NOMO-1 treated with dmso at 0.1 percent for 144 hours (cell line): Measurements from ENCODE around the gene STK4.

Experiments
- DNase-seq: peaks from one replicate; lab custom pipeline; 2025; ENCODE audit not compliant: unreplicated experiment; lab: John Stamatoyannopoulos, UW

STK4 gene

DNA sequence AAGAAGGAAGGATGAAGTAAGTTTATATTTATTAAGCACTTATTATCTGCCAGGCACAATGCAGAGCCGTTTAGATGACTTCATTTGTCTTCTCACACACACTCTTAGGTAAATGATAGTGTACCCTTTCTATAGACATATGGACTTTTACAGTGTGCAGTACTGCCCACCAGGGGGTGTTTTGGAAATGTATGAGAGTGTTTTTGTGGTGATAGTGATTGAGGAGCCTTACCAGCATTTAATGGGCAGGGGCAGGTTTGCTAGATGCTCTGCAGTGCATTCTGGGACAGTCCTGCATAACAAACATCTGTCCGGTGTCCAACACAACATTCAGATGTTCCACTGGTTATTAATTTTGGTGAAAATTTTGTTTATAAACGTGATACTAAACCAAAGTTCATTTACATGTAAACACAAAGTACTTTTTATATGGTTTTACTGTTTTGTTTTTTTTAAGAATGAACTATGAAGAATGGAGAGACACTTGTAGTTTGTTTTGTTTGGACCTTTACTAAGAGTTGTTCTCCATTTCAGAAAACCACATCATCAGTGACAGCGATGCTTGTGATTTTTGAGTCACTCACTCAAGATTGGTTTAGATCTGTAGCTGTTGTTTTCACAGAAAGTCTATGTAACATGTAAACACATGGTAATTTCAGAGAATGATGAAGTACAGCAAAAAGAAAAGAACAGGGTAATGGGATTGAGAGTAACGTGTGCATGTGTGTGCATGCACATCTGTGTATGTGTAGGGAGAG, 114.7 kb downstream of the STK4 start:
- no peak for DNase-seq

DNA sequence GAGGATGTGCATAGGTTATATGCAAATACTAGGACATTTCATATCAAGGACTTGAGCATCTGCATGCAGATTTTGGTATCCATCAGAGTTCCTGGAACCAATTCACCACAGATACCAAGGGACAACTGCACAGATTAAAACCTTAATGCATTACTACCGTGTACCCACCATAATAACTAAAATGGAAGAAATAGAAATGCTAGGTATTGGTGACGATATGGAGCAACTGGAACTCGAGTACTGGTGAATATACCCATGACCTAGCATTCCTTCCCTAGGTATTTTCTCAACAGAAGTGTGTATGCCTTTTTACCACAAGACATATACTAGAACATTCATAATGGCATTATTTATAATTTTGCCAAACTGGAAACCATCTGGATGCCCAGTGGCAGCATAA, 116.2 kb downstream of the STK4 start:
- DNase-seq = no peak

DNA sequence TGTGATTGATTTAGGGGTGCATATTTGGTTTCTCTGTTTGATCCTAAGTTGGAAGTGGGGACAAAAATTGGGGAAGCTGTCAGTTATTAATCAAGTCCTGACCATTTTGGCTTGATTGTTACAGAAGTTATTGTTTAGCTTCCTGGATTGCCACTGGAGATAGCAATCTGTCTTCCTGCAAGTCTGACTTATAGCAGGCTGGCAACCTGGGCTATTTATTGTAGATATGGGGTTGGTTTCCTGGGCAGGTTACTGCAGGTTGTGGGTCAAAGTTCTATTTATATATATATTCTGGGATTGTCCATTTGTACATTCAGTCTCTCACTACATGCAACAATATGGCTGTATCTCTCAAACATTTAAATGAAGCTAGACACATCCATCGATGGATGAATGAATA, 116.8 kb downstream of the STK4 start:
- DNase-seq = no peak

DNA sequence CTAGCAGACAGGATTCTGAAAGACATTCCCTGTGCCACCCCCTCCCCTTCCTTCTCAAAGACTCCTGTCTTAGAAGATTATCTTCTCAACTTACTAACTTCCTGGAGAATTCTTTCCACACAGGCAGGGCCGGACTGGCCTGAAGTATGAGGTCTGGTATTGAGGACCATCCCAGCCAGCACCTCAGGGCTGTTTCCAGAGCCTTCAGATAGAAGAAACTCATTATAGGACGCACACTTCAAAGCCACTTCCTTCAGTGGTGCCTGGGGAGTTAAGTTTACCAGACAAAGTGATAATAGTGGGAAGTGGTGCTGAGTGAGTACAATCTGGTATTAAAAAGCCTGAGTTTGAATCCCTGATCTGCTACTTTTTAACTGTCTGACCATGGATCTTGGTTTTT, 119.0 kb downstream of the STK4 start:
- DNase-seq = no peak

DNA sequence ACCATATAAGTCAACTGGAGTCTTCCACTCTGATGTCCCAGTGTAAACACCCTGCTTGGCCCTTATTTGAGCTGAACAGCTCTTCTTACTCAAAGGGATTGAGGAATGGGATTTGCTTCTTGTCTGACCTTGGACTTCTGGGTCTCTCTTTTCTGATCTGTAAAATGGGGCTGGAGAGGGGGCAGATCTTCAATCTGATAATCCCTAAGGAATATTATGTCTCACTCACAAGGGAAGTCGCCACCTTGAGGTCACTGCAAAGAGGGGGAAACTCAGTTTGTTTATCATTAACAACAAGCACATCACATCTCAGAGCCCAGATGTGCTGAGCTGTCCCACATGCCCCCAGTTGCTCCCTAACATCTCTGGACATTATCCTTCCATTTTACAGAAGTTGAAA, 119.6 kb downstream of the STK4 start:
- DNase-seq = no peak

DNA sequence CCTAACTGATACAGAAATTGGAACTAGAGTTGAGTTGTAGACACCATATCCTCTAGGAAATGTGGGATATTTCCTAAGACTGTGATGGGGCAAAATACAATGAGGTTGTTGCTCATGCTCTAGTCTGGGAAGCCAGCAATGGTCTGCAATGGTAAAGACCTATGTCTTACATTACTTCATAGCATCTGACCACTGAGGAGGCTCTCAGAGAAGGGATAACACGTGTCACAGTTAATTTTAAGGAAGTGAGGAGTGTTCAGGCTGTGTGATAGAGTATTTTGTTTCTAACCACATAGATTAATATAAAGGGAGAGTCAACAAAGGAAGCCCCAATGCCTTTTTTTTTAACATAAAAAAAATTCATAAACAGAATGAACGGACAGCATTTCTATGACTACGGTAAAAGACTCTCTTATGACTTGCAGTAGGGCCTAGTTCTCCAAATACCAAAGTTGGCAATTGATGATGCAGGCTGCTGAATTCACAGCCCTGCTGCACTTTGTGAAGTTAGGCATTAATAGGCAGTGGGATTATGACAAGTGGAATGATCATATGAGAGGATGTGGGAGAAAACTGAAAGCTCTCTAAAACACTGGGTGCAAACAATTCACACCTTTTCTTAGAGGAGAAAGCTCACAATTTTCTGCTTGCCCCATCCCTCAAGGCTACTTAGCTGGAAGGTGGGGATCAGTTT, 120.9 kb downstream of the STK4 start:
- peak; percentile 35 for DNase-seq

DNA sequence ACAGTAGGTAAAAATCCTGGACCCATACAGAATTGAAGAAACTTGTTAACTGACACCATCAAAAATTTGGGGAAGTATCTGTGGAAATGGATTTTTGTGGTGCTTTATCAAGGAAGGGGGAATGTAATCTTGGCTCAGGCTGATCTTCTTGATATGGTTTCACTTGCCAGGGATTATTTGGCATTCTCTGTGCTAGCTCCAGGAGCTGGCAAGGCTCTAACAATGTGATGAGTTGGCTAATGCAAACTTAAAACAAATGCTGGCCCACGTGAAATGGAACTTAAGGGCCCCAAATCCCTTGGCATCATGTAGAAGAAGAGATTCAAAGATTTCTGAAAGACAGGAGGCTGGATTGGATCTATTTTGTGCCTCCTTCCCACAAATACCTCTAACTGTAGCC, 121.5 kb downstream of the STK4 start:
- DNase-seq = no peak

DNA sequence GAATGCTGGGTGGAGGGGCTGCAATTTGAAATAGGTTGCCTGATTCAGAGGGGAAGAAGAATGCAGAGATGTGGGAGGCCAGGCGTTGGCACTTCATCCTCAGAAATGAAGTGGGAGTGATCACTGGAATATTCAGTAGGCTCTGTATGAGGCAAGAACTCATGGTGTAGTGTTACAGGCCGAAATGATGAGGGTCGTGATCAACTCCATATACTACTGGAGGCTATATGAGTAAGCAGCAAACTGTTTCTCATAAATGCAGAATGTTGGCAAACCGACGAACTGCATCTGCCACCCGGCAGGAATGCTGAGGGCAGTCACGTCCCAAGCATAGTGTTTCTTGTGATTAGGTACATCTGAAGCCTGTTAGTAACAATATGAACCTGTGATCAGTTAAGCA, 121.9 kb downstream of the STK4 start:
- no peak for DNase-seq

DNA sequence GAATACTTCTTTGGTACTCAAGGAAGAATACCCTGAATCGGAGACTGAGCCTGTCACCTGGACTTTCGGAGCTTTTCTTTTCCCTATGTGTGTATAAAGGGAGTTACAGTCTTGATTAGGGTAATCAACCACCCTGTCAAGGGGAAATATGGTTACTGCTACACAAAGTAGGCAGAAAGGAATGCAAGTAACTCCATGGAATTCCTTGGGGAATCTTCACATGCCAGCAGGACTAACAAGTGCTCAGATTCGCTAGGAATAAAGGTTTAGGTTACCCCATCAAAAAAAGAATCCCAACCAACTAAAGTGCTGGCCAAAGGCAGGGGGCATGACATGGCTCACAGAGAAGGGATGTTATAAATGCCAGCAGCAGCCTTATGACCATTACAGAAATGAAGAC, 124.2 kb downstream of the STK4 start:
- no peak for DNase-seq

DNA sequence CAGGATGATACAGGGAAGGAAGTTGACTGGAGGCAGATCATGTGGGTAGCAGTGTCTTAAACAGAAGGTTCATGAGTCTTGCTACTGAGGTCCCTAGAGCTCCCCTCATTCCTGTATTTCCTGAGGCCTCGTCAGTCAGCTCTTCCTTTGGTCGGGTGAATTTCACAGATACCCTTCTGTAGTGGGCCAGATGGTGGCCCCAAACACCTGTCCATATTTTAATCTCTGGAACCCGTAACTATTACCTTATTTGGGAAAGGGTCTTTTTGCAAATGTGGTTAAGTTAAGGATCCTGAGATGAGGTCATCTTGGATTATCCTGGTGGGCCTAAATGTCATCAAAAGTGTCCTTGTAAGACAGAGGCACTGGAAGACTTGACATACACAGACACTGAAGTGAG, 125.1 kb downstream of the STK4 start:
- no peak for DNase-seq

DNA sequence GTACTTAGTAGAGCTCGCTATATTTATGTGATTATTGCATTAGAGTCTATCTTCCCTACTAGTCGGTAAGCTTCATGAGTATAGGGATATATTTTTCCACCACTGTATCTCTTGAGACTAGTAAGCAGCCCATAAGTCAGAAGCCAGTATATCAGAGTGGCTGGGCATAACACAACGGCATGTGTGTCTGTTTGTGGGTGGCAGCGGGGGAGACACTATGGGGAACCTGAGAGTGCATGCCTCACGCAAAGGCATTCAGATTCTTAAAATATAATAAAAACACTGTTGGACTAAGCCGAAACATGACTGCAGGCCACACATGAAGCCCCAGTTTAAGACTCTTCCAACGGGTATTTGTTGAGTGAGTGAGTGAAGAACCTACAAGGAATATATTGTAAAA, 126.6 kb downstream of the STK4 start:
- no peak for DNase-seq

DNA sequence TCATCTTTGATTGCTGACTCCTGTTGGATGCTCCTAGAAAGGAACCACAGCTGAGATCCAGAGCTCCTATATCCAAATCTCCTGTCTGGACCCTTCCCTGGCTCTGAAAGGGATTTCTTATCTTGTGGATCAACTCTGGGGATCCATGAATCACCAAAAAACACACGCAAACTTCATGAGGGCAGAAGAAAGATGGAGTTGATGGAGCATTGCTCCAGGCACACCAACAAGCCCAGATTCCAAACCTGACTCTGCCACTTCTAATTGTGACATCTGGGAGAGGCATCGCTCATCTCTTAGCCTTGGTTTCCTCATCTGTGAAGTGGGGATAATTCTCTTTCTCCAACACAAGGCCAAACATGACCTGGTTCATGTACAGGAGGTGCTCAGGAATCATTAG, 127.9 kb downstream of the STK4 start:
- DNase-seq = no peak

DNA sequence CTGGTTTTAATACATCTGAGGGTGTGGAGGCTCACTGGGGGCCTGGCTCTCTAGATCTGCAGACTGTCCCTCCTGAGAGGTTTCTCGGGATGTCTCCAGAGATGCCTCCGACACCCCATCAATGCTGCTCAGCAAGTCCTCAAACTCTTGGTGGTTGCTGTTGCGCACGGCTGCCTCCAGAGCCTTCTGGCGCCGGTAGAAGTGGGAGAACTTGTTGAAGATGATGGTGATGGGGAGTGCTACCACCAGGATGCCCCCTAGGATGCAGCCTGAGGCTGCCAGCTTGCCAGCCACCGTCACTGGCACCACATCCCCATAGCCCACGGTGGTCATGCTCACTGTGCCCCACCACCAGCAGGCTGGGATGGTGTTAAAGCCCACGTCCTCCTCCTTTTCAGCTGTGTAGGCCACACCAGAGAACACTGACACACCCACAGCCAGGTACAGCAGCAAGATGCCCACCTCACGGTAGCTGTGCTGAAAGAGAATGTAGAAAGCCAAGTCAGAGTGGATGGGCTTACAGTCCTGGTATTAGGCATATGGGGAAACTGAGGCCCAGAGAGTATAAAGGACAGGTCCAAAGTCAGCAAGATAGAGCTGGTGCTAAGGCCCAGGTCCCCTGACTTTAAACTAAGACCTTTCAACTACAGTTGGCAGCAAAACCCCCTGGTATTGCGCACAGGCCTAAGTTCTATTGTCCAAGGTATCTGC, 128.7 kb downstream of the STK4 start:
- no peak for DNase-seq

DNA sequence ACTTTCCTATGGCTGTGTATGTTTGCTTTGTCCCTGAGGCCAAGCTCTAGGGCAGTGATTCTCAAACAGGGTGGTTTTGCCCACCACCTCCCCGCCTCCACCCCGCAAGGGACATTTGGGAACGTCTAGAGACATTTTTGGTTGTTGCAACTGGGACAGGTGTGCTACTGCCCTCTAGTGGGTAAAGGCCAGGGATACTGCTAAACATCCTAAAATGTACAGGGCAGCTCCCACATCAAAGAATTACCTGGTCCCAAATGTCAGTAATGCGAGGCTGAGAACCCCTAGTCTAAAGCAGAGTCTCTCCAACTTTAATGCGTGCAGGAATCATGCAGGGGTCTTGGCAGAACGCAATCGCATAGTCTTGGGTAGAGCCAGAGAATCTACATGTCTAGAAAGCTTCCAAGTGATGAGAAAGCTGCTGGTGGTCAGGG, 129.5 kb downstream of the STK4 start:
- DNase-seq = peak; percentile 23

DNA sequence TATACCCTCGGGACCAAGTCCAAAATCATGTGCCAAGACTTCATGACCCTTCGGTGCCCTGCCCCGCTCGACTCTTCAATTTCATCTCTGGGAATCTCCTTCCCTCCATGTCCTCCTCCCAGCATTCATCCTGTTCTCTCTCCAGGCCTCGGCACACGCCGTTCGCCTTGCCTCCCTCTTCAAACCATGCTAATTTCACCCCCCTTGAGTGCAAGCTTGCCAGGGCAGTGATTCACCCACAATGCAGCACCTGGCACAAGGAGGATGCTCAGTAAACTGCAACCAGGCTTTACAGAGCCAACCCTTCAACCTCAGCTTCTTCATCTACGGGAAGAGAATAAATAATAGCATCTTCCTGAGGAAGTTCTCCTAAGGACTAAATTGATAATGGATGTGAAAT, 130.5 kb downstream of the STK4 start:
- DNase-seq = no peak

DNA sequence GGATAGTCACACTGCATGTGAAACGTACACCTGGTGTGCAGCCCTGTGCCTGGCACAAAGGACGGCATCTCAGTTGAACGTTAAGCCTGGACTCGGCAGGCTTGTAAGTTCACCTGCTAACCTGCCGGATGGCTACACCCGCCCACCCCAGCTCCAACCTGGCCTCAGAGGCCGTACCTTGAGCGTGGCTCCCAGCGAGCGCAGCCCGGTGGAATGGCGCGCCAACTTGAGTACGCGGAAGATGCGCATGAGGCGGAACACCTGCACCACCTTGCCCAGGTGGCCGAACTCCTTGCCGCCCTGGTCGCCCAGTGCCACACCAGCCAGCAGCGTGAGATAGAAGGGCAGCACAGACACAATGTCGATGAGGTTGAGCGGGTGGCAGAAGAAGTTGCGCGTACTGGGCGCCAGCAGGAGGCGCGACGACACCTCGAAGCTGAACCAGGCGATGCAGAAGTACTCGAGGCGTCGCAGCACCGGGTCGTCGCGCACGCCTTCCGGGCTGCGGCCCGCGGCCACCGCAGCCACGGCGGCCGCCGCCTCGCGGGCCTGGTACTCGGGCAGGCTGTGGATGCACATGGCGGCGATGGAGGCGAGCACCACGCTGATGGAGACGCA, 131.3 kb downstream of the STK4 start:
- peak; percentile 16 for DNase-seq

DNA sequence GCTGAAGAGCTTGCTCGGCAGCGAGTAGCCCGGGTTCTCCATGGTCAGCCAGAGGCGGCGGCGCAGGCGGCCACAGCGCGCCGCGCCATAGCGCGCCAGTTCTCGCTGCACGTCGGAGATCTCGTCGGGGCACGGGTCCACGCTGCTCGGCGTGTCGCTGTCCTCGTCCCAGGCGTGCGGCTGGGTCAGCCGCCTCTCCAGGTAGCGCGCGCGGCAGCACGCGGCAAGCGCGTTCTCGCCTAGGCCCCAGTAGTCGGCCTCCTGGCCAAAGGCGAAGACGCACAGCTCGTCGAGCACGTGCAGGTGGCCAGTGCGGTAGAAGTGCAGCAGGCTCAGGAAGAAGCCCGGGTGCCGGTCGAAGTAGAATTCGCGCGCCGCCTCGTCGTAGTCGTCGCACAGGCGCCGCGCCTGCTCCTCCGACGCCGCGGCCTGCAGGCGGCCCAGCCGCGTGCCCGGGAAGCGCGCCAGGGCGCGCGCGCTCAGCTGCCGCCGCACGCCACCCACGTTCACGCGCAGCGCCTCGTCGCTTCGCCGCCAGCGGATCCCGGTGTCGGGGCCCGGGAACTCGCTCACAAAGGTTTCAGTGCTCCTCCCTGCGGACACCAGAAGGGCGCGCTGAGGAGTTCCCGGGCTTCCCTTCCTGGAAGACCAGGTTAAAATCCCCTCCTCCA, 131.9 kb downstream of the STK4 start:
- DNase-seq = no peak

DNA sequence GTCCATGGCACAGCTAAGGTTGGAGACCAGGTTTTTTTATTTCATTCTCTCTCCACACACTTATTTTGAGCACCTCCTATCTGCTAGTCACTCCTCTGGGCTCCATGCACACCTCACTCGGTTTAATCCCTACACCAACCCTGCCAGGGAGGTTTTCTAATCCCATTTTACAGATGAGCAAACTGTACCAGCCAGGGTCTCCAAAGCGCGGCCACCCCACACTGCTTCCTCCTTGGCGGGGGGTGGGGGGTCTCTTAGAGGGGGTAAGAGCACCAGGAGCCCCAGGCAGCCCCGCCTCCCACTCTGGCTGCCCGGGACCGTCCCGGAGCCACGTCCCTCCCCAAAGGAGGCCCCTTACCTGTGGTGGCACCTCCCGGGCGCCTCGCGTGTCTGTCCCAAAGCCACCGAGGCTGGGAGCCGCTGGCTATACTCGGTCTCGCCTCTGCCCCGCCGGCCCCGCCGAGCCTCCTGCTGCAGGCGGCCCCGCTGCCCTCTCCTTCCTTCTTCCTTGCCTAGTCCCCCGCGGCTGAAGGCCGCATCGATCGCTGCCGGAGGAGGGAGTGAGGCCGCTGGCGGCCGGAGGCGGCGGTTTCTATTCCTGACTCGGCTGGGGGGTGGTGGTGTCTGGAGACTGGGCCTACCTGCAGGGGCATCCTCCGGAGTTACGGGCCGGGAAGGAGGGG, 134.4 kb downstream of the STK4 start, which contains the start of gene KCNS1:
KCNS1 (minus strand) TSS at position 565 of the 683 bp plus-strand sequence. CDS start 1,891 bp downstream, outside the sequence.
- peak; percentile 14 for DNase-seq

DNA sequence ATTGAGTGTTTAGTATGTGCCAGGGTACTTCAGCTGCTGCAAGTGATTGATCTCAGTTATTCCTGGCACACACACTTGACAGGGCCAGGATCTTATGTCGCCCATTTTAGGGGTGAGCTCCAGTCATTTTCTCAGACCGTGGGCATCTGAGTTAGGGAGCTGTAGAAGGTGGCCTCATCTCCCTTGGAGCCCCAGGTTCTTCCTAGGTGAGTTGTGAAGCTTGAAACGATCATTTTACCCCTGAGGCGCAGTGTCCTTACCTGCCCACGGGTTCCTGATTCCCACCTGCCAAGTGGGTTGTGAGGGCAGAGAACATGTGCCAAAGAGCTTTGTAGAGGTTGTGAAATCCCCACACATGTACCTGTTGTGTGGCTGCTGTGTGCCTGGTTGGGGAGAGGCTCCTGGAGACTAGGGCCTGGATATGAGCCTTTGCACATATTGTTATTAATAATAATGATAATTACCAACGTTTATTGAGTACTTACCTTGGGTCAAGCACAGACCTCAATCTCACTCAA, 135.1 kb downstream of the STK4 start:
- DNase-seq = no peak

DNA sequence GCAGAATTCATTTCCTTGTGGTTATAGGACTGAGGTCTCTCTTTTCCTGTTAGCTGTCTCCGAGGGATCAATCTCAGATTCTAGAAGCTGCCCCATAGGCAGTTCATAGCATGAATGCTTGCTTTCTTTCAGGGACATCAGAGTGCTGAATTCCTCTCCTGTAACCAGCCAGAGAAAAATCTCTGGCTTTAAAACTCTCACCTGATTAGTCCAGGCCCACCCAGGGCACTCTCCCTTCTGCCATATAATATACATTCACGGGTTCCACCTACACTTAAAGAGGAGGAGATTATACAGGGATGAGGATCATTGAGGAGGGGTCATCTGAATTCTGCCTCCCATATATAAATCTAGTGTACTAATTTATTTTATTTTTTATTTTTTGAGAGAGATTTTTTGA, 136.8 kb downstream of the STK4 start:
- no peak for DNase-seq
